ENCODE results near the gene EXOC3L4.

GRCh38 chr14:103155010-103155409 is 60.5 kb downstream of the EXOC3L4 start:
- TF ChIP-seq CTCF (IDR thresholded peaks at IDR 0.05; ENCODE audit: low read depth, low read length): no peak
- TF ChIP-seq EZH2phosphoT487 (IDR thresholded peaks at IDR 0.05; ENCODE audit: low read depth): no peak

Data from OCI-LY3 (cell line).